Activated CD4-positive, alpha-beta T cell treated with anti-CD3 and anti-CD28 coated beads, Interleukin-2, Interleukin-6, amounts not matched to agents 100 ng/mL and 50 ng/mL, durations not matched to agents 16 hours and 8 hours (primary cell): ENCODE measurements around the gene FOXO6.

Experiments
- DNase-seq: peaks from one replicate; pipeline ENCODE4 v3.0.0-alpha.2; 2020

The FOXO6 gene

GRCh38 chr1:41386196-41386663 lies 25.0 kb downstream of the FOXO6 start:
- DNase-seq = no peak

- DNase-seq = no peak
These were observed 26.4 kb downstream of the FOXO6 start for GRCh38 chr1:41387667-41388091.

DNA sequence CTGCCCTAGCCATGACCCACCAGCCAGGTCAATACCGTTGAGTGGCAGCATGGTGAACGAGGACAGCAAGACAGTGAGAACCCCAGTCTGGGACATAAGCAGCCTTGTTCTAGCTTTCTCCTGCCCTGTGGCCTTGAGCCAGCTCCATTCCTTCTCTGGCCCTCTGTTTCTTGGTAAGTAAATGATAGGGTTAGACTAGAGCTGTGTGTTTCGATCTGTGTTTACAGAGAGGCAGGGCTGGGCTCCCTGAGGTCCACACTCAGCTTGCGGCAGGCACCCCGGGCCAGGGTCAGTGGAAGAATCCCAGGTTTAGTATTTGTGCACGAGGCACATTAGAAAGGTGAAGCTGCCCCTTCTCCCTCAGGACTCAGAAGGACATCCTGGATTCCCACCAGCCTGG lies 27.3 kb downstream of the FOXO6 start:
- no peak for DNase-seq

- DNase-seq = no peak
These were observed 27.8 kb downstream of the FOXO6 start for GRCh38 chr1:41389009-41389408.

DNA sequence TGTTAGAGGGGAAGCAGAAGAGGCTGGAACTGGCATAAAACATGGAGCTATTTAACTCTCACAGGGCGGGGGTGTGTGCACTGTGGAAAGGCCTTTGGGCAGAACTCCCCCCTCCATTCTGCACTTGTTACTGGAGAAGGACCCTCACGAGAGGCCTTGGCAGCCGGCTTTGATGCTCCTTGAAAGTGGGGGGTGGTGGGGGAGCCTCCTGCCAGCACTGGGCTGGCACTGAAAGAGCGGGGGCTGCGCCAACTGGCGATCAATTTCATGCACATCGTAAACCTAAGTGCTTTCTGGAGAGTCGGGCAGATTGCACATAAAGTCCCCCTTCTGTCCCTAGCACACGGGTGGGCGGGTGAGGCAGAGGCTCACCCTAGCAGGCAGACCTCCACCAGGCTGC lies 28.9 kb downstream of the FOXO6 start:
- DNase-seq = no peak

DNA sequence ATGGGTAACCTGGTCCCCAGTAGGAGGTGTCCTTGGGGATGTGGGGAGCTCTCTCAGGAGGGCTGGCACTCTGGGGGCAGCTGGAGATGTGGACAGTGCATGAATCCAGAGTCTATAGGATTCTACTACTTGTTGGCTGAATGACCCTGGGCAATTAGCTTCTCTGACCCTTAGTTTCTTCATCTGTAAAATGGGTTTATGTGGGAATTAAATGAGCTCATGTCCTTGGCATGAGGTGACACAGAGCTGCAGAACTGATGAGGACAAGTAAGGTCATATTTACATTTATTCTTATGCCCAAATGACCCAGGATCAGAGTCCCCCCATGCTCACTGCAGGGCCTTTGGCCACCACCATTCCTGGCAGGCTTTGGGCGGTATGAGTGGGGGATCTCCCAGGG lies 29.3 kb downstream of the FOXO6 start:
- no peak for DNase-seq

GRCh38 chr1:41391834-41392527 lies 30.7 kb downstream of the FOXO6 start:
- DNase-seq = no peak

DNA sequence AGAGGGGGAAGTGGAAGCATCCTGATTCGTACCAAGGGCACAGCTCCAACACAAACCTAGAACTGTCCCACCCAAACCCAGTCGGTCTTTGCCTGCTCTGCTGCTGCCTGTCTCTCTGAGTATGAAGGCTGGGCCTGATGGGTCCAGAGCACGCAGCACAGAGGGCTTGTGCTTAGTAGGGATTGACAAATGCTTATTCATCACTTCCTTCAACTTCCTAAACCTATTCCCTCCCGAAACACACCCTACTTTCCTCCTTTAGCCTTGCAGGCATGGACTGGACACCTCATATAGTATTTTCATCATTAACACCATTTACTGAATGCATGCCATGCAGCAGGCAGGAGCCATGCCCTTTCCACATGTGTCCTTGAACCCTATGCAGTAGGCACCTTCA lies 31.3 kb downstream of the FOXO6 start:
- no peak for DNase-seq

GRCh38 chr1:41393716-41394368 lies 32.6 kb downstream of the FOXO6 start:
- no peak for DNase-seq

DNA sequence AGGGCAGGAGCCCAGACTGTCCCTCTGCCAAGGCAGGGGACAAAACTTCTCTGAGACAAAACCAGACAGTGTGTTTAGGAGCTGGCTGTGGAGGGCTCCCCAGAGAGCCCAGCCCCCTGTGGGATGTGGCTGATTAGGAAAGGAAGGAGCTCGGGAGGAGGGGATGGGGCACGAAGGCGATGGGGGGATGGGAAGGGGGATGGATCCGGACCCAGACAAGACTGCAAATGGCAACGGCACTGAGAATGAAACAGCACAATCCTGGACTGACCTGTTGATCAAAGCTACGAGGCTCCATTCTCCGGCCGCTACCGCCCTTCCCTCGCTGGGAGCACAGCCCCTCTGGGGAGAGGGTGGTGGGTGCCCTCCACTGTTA lies 33.1 kb downstream of the FOXO6 start:
- DNase-seq = no peak

GRCh38 chr1:41394959-41395956 lies 34.0 kb downstream of the FOXO6 start:
- no peak for DNase-seq

- no peak for DNase-seq
These were observed 34.9 kb downstream of the FOXO6 start for GRCh38 chr1:41396084-41396483.

GRCh38 chr1:41397020-41397419 lies 35.8 kb downstream of the FOXO6 start:
- no peak for DNase-seq

GRCh38 chr1:41397753-41398330 lies 36.6 kb downstream of the FOXO6 start:
- DNase-seq = no peak

GRCh38 chr1:41399145-41399795 lies 38.0 kb downstream of the FOXO6 start:
- DNase-seq = no peak

- DNase-seq = no peak
These were observed 39.0 kb downstream of the FOXO6 start for GRCh38 chr1:41400225-41400624.

DNA sequence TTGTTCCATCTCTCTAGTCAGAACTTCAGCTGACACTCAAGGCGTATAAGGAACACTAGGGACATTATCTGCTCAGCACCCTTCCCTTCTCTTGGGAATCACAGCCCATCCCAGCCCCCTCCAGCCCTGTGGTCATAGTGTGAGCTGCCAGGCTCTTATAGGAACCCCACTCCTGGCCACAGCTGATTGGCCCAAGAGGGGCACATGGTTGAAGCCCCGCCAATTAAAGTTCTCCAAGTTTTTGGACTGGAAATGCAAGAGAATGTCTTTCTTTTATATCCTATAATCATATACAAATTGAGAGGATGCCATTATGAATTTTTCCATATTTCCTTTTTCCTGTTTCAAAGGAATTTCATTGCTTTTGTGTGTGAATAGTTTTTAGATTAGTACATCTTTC lies 40.7 kb downstream of the FOXO6 start:
- no peak for DNase-seq

DNA sequence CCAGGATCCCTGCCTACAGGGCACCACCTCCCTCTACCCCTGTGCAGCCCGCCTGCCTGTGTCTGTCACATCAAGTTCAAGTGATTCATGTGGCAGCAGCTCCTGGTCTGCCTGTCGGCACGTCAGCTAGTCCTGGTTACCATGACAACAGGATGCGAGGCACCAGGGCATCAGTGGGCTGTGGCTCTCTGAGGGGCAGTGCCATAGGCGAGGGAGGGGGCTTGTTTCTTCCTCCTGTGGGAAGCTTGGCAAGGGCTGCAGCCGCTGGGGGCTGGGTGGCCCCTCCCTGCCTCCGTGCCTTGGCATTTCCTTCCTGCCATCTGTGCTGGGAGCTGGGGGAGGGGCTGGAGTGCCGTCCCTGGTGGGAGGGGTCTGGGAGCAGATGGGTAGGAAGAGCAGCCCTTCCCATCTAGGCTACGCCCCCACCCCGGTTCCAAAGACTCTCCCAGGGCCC lies 43.1 kb downstream of the FOXO6 start:
- peak; percentile 14 for DNase-seq

DNA sequence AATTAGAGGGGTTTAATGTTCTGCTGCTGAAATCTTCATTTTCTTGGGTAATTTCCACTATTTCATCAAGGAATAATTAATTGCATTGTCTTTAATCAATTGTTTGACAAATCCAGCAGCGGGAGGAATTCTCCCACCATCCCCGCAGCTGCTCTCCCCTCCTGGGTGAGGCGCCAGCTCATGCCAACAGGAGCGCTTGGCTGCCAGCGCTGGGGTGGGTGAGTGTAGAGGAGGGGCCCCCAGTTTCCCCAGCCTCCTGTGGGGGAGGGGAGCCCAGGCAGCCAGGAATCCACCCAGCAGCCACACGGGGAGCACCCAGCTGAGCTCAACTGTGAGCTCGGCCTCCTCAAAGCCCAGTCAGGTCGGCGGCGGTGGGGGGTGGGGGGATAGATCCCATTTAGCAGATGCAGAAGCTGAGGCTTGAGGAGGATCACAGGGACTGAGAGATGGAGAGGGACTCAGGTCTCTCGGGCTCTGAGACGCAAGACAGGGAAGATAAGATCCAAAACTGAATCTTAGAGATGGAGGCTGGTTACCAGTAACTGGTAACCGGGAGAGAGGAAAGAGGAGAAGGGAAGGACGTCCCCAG lies 46.5 kb downstream of the FOXO6 start:
- no peak for DNase-seq

GRCh38 chr1:41408691-41409090 lies 47.5 kb downstream of the FOXO6 start:
- DNase-seq = no peak

DNA sequence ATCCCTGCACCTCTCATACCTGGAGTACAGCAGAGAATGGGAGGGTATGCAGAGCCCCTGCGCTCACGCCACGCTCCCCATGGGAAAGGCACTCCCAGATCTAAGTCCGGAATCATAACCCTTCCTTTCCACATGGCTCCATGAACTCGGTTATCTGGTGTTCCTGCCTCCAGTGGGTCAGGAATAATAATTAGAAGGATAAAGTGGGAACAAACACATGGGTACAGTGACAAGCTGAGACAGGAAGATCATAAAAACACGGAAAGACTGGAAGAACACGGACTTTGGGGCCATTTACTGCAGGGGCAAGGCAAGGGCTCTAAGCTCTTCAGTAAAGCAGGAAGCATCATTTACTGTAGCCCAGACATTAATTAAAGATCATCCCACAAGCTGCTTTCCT lies 48.6 kb downstream of the FOXO6 start:
- DNase-seq = no peak

DNA sequence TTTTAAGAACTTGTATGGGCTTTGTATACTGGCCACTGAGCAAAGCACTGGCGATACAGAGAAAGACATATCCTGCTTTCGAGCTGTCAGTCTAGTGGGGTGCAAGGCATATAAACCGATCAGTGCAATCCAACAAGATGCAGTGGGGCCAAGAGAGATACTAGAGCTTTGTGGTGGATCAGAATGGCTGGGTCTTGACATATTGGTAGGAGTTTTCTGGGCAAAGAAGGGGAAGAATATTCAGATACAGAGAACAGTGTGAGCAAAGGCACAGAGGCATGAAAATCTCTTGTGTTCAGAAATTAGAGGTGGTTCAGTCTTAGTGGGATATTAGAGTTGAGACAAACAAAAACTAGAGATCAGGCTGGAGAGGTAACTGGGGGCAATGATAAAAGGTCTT lies 49.2 kb downstream of the FOXO6 start:
- no peak for DNase-seq
